ENCODE data around the gene SGSM2.

DNA sequence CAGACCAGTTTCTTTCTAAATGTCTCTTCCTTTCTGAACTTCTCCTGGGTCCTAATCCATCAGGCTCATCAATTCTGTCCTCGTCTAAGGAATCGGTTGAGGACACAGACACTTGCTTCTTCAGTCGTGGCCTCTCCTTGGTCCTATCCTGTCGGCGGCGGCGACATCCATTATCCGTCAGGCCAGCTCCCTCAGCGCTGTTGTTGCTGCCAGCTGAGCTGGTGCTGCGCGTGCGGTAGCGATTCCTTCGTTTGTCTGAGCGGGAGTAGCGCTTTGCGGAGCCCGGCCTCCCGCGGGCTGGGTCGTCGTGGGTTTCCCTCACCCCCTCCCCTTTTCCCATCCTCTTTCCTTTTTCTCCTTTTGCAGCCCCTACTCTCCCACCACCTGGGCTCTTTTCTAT lies 37.5 kb upstream of the SGSM2 start:
- TF ChIP-seq, protein P1, sequence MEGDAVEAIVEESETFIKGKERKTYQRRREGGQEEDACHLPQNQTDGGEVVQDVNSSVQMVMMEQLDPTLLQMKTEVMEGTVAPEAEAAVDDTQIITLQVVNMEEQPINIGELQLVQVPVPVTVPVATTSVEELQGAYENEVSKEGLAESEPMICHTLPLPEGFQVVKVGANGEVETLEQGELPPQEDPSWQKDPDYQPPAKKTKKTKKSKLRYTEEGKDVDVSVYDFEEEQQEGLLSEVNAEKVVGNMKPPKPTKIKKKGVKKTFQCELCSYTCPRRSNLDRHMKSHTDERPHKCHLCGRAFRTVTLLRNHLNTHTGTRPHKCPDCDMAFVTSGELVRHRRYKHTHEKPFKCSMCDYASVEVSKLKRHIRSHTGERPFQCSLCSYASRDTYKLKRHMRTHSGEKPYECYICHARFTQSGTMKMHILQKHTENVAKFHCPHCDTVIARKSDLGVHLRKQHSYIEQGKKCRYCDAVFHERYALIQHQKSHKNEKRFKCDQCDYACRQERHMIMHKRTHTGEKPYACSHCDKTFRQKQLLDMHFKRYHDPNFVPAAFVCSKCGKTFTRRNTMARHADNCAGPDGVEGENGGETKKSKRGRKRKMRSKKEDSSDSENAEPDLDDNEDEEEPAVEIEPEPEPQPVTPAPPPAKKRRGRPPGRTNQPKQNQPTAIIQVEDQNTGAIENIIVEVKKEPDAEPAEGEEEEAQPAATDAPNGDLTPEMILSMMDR (IDR thresholded peaks at IDR 0.05), result no peak
- TF ChIP-seq POLR2AphosphoS5 (IDR thresholded peaks at IDR 0.05) (no peak), POLR2A (IDR thresholded peaks at IDR 0.05) (no peak), EP300 (IDR thresholded peaks at IDR 0.05) (no peak)

Measured in stomach (tissue), 4 donors.